Keratinocyte (primary cell): ENCODE data around the gene CHCHD1. TPM values are rescaled to one million over a fixed set of nuclear protein-coding genes. Genes with fewer than 3 reads are reported as not detected.

Experiments used
- DNase-seq: peaks from one replicate; pipeline ENCODE4 v3.0.0-alpha.2; 2011; ENCODE audit warnings: low read depth, missing footprints, low spot score
- FAIRE-seq: peaks from 2 replicates; lab custom pipeline; 2011; peaks lifted over from hg19 to GRCh38; lab: Jason Lieb, UNC
- H2AFZ ChIP-seq: 2 replicates; pipeline ENCODE4 v1.6.0; 2012; ENCODE audit warnings: low read length, control low read depth, inconsistent platforms; ENCODE audit not compliant: control insufficient read depth
- H3K27ac ChIP-seq: 2 replicates; pipeline ENCODE4 v1.5.1; 2011; ENCODE audit warnings: low read length; ENCODE audit not compliant: control insufficient read depth, insufficient read depth
- H3K27me3 ChIP-seq: 3 replicates; pipeline ENCODE4 v1.6.0; 2011; ENCODE audit warnings: low read length; ENCODE audit not compliant: control insufficient read depth, insufficient read depth; ENCODE audit errors: extremely low read depth
- H3K36me3 ChIP-seq, 2 experiments: 2 replicates in 1 of 2; 3 replicates in 1 of 2; pipeline ENCODE4 v1.5.1; 2011; ENCODE audit warnings: low read length in 2 of 2, mild to moderate bottlenecking in 1 of 2; ENCODE audit not compliant: control insufficient read depth in 2 of 2, insufficient read depth in 2 of 2; ENCODE audit errors: extremely low read depth in 1 of 2
- H3K4me1 ChIP-seq: 3 replicates; pipeline ENCODE4 v1.5.1; 2011; ENCODE audit warnings: low read length; ENCODE audit not compliant: control insufficient read depth, insufficient read depth; ENCODE audit errors: extremely low read depth
- H3K4me2 ChIP-seq: 3 replicates; pipeline ENCODE4 v1.6.0; 2011; ENCODE audit warnings: low read depth, low read length; ENCODE audit not compliant: control insufficient read depth, insufficient read depth; ENCODE audit errors: extremely low read depth
- H3K4me3 ChIP-seq, 3 experiments: fragments of 200-600 bp in 1 of 3; sonication (generic) in 1 of 3; 2 replicates in 2 of 3; 3 replicates in 1 of 3; pipeline ENCODE4 v1.5.1; 2011 to 2016; ENCODE audit warnings: low read length in 3 of 3, mild to moderate bottlenecking in 3 of 3, control low read depth in 2 of 3, inconsistent platforms in 1 of 3, low read depth in 1 of 3, mixed read lengths in 1 of 3, mixed run types in 1 of 3, moderate library complexity in 1 of 3; ENCODE audit not compliant: control insufficient read depth in 2 of 3, insufficient read depth in 2 of 3; ENCODE audit errors: extremely low read depth in 1 of 3
- H3K79me2 ChIP-seq: 2 replicates; pipeline ENCODE4 v1.6.0; 2012; ENCODE audit warnings: low read length; ENCODE audit not compliant: control insufficient read depth, insufficient read depth
- H3K9ac ChIP-seq: 3 replicates; pipeline ENCODE4 v1.6.0; 2011; ENCODE audit warnings: low read length; ENCODE audit not compliant: control insufficient read depth, insufficient read depth; ENCODE audit errors: extremely low read depth
- H3K9me1 ChIP-seq: 3 replicates; pipeline ENCODE4 v1.6.0; 2011; ENCODE audit warnings: low read length; ENCODE audit not compliant: control insufficient read depth, insufficient read depth; ENCODE audit errors: extremely low read depth
- H3K9me3 ChIP-seq: 2 replicates; pipeline ENCODE4 v1.5.1; 2012; ENCODE audit warnings: low read depth, low read length; ENCODE audit not compliant: control insufficient read depth
- H4K20me1 ChIP-seq: 3 replicates; pipeline ENCODE4 v1.6.0; 2011; ENCODE audit warnings: low read length; ENCODE audit not compliant: control insufficient read depth, insufficient read depth; ENCODE audit errors: extremely low read depth
- CTCF ChIP-seq, 3 experiments: IDR thresholded peaks in 1 of 3; conservative IDR thresholded peaks in 1 of 3; optimal IDR thresholded peaks in 1 of 3; 2 replicates in 2 of 3; 3 replicates in 1 of 3; pipeline versions ENCODE3 to v1.5.1; 2011; ENCODE audit warnings: low read length in 3 of 3, mild to moderate bottlenecking in 3 of 3, moderate library complexity in 2 of 3, control low read depth in 1 of 3, inconsistent platforms in 1 of 3; ENCODE audit not compliant: insufficient read depth in 2 of 3; ENCODE audit errors: extremely low read depth in 1 of 3
- EZH2 ChIP-seq: IDR thresholded peaks from one replicate; pipeline ENCODE4 v1.6.1; 2012; ENCODE audit warnings: inconsistent platforms, mild to moderate bottlenecking, low read length, moderate library complexity
- dilution Hi-C: fragments of 300-500 bp; cut with MboI; formaldehyde crosslinking; loops from one replicate; pipeline ENCODE4 v1.7.0; 2020; ENCODE audit warnings: low sequenced_read_pairs; ENCODE audit not compliant: extremely low pct_ligation_motif_present
- polyA plus RNA-seq, 5 experiments: library from polyadenylated mRNA; depleted of rRNA in 3 of 5; stranded (reverse) in 3 of 5; stranded (forward) in 1 of 5; unstranded in 1 of 5; fragments of >200 nt; gene quantifications; 1 replicate in 1 of 5; 2 replicates in 3 of 5; 3 replicates in 1 of 5; pipeline versions ENCODE4 v1.2.1 to v1.2.3, GENCODE V29; 2011 to 2012; ENCODE audit warnings: missing spikeins in 2 of 5, low read depth in 1 of 5, low replicate concordance in 1 of 5

The CHCHD1 gene
- polyA plus RNA-seq, 1 donor (not counting 4 experiments of a cell fraction or from before 2014, with no cell fraction given), result 59.8 TPM

DNA sequence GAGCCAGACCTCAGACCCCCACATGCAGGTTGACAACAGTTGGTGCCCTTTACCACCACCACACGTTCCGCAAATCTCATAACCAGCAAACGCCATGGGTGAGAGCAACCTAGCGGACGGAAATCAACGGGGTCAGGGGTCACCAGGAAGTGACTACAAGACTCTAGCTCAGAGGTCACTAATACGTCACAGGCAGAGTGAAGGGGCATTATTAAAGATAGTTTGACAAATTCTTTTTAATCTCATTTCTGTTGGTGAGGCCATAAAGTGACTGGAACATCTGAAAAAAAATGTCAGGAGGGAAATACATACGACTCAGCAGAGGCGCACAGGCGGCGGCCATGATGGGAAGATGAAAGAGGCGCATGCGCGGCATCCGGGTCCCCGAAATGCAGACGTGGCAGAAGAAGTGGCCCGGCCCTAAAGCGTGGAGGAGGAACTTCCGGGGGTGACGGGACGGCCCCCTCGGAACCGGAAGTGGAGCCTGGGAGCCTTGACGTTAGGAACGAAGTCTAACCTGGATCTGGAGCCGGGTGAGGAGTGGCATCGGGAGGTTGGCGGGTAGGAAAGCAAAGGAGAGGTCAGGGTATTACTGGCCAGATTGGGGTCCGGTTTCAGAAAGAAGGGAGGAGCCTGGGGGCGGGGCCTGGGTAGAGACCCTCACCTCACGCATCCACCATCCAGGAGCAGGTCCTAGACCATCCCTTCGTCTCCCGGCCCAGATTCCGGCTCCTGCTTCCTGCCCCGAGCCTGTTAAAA, 37.8 kb upstream of the CHCHD1 start, which contains the start of gene SEC24C:
Gene SEC24C (plus strand): TSS at position 468 of the 759 bp plus-strand sequence. CDS start 2,461 bp downstream, outside the sequence.
- Histone ChIP-seq H3K9ac (peak within 1 kb of the TSS; percentile 98), H3K79me2 (peaks cover 50% of the 10 kb centered on the region), H4K20me1 (no peaks in the 10 kb centered on the region), H2AFZ (peak within 1 kb of the TSS; percentile 97), H3K9me3 (no peaks in the 10 kb centered on the region), H3K27ac (peak within 1 kb of the TSS; percentile 98), H3K27me3 (no peaks in the 10 kb centered on the region), H3K4me1 (peaks cover 18% of the 10 kb centered on the region), H3K4me2 (peak within 1 kb of the TSS; percentile 100), H3K36me3 (peaks cover 8 to 9% of the 10 kb centered on the region in 2 experiments), H3K9me1 (no peaks in the 10 kb centered on the region), H3K4me3 (peak within 1 kb of the TSS; percentile 87 to 100 (median 100))
- dilution Hi-C loops, result no loop called here
- TF ChIP-seq CTCF (optimal IDR thresholded peaks at IDR 0.05 in 1 of 3, IDR thresholded peaks at IDR 0.05 in 1 of 3, conservative IDR thresholded peaks at IDR 0.05 in 1 of 3; ENCODE audit: extremely low read depth in 1 of 3, insufficient read depth in 2 of 3, low read length in 3 of 3) (no peak), EZH2 (no peak)
- no peak for FAIRE-seq
- peak; percentile 69 for DNase-seq

DNA sequence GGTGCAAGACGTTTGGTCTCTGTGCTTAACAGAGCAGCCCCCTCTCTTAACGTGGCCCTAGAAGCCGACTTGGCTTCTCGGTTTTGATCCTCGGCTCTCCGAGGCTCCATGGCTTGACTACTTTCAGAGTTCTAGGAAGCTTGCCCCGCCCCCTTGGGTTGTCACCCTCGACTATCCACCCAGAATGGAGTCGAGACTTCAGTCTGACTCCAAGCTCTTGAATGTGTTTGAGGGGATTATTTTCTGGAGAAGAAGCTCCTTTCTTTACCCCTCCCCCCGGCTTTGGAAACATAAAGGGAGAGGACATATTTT, 37.2 kb upstream of the CHCHD1 start:
- DNase-seq, result no peak
- Histone ChIP-seq H4K20me1 (no peaks in the 10 kb centered on the region), H3K36me3 (peaks cover 10 to 12% of the 10 kb centered on the region in 2 experiments), H3K9me1 (no peaks in the 10 kb centered on the region), H3K27me3 (no peaks in the 10 kb centered on the region), H3K9me3 (no peaks in the 10 kb centered on the region), H2AFZ (peak overlapping the region; percentile 97), H3K79me2 (peaks cover 53% of the 10 kb centered on the region), H3K4me1 (peaks cover 20% of the 10 kb centered on the region), H3K9ac (peak overlapping the region; percentile 98), H3K4me2 (peak overlapping the region; percentile 100), H3K27ac (peak overlapping the region; percentile 98), H3K4me3 (peak overlapping the region; percentile 87 to 100 (median 100))
- no peak for FAIRE-seq
- no peak for TF ChIP-seq EZH2
- no peak for TF ChIP-seq CTCF (optimal IDR thresholded peaks at IDR 0.05 in 1 of 3, IDR thresholded peaks at IDR 0.05 in 1 of 3, conservative IDR thresholded peaks at IDR 0.05 in 1 of 3; ENCODE audit: extremely low read depth in 1 of 3, insufficient read depth in 2 of 3, low read length in 3 of 3)
- dilution Hi-C loops, result no loop called here
